ENCODE results near the gene CCDC106.

DNA sequence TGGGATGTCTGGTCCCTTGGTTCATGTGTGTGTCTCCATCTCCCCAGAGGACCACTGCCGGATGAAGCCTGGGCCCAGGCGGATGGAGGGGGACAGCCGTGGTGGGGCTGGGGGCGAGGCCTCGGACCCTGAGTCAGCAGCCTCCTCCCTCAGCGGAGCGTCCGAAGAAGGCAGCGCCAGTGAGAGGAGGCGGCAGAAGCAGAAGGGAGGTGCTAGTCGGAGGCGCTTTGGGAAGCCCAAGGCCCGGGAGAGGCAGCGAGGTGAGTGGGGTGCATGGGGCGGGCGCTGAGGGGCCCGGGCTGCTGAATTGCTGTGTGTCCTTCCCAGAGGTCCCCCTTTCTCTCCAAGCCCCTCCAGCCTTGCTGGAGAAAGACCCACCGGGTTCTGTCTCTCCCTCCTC, 3.2 kb downstream of the CCDC106 start:
- no peak for TF ChIP-seq ZNF112 (tag by site-specific recombination; IDR thresholded peaks at IDR 0.05)
- TF ChIP-seq, protein P1, sequence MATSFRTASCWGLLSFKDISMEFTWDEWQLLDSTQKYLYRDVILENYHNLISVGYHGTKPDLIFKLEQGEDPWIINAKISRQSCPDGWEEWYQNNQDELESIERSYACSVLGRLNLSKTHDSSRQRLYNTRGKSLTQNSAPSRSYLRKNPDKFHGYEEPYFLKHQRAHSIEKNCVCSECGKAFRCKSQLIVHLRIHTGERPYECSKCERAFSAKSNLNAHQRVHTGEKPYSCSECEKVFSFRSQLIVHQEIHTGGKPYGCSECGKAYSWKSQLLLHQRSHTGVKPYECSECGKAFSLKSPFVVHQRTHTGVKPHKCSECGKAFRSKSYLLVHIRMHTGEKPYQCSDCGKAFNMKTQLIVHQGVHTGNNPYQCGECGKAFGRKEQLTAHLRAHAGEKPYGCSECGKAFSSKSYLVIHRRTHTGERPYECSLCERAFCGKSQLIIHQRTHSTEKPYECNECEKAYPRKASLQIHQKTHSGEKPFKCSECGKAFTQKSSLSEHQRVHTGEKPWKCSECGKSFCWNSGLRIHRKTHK (tag by site-specific recombination; IDR thresholded peaks at IDR 0.05), result no peak
- TF ChIP-seq, protein P2, sequence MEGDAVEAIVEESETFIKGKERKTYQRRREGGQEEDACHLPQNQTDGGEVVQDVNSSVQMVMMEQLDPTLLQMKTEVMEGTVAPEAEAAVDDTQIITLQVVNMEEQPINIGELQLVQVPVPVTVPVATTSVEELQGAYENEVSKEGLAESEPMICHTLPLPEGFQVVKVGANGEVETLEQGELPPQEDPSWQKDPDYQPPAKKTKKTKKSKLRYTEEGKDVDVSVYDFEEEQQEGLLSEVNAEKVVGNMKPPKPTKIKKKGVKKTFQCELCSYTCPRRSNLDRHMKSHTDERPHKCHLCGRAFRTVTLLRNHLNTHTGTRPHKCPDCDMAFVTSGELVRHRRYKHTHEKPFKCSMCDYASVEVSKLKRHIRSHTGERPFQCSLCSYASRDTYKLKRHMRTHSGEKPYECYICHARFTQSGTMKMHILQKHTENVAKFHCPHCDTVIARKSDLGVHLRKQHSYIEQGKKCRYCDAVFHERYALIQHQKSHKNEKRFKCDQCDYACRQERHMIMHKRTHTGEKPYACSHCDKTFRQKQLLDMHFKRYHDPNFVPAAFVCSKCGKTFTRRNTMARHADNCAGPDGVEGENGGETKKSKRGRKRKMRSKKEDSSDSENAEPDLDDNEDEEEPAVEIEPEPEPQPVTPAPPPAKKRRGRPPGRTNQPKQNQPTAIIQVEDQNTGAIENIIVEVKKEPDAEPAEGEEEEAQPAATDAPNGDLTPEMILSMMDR (tag by site-specific recombination; IDR thresholded peaks at IDR 0.05), result no peak
- no peak for TF ChIP-seq ZNF610 (tag by site-specific recombination; IDR thresholded peaks at IDR 0.05; ENCODE audit: borderline replicate concordance)
- TF ChIP-seq, protein P3, sequence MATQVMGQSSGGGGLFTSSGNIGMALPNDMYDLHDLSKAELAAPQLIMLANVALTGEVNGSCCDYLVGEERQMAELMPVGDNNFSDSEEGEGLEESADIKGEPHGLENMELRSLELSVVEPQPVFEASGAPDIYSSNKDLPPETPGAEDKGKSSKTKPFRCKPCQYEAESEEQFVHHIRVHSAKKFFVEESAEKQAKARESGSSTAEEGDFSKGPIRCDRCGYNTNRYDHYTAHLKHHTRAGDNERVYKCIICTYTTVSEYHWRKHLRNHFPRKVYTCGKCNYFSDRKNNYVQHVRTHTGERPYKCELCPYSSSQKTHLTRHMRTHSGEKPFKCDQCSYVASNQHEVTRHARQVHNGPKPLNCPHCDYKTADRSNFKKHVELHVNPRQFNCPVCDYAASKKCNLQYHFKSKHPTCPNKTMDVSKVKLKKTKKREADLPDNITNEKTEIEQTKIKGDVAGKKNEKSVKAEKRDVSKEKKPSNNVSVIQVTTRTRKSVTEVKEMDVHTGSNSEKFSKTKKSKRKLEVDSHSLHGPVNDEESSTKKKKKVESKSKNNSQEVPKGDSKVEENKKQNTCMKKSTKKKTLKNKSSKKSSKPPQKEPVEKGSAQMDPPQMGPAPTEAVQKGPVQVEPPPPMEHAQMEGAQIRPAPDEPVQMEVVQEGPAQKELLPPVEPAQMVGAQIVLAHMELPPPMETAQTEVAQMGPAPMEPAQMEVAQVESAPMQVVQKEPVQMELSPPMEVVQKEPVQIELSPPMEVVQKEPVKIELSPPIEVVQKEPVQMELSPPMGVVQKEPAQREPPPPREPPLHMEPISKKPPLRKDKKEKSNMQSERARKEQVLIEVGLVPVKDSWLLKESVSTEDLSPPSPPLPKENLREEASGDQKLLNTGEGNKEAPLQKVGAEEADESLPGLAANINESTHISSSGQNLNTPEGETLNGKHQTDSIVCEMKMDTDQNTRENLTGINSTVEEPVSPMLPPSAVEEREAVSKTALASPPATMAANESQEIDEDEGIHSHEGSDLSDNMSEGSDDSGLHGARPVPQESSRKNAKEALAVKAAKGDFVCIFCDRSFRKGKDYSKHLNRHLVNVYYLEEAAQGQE (tag by site-specific recombination; IDR thresholded peaks at IDR 0.05), result no peak
- TF ChIP-seq, protein P4, sequence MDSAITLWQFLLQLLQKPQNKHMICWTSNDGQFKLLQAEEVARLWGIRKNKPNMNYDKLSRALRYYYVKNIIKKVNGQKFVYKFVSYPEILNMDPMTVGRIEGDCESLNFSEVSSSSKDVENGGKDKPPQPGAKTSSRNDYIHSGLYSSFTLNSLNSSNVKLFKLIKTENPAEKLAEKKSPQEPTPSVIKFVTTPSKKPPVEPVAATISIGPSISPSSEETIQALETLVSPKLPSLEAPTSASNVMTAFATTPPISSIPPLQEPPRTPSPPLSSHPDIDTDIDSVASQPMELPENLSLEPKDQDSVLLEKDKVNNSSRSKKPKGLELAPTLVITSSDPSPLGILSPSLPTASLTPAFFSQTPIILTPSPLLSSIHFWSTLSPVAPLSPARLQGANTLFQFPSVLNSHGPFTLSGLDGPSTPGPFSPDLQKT (IDR thresholded peaks at IDR 0.05; ENCODE audit: borderline replicate concordance, low read depth, low read length), result no peak
